OCI-LY1 (cell line): ENCODE measurements around the gene A1CF.
"Not testable (repeated sequence)": the region's sequence is repeated elsewhere in the genome, so short reads cannot be mapped to it uniquely, and the experiment has no call there.

Experiments
- H2AFZ ChIP-seq: fragments of 200-600 bp; sonication (generic), shearing (Covaris generic); 2 replicates; pipeline ENCODE4 v1.6.0; 2014; ENCODE audit warnings: antibody characterized with exemption, mild to moderate bottlenecking, low read length
- H3F3A ChIP-seq: fragments of 200-600 bp; sonication (generic), shearing (Covaris generic); 2 replicates; pipeline ENCODE4 v1.6.0; 2014; ENCODE audit warnings: mild to moderate bottlenecking, antibody characterized with exemption, low read length, moderate library complexity; ENCODE audit not compliant: insufficient read depth
- H3K27ac ChIP-seq: fragments of 200-600 bp; sonication (generic); 2 replicates; pipeline ENCODE4 v1.5.1; 2014; ENCODE audit warnings: low read length, mixed run types, mild to moderate bottlenecking, low read depth; ENCODE audit not compliant: poor library complexity, severe bottlenecking
- H3K27me3 ChIP-seq: fragments of 200-600 bp; sonication (generic); 2 replicates; pipeline ENCODE4 v1.6.0; 2014; ENCODE audit warnings: antibody characterized with exemption, mild to moderate bottlenecking, low read length, moderate library complexity; ENCODE audit not compliant: insufficient read depth
- H3K36me3 ChIP-seq: fragments of 200-600 bp; sonication (generic); 2 replicates; pipeline ENCODE4 v1.6.1; 2014; ENCODE audit warnings: mild to moderate bottlenecking, antibody characterized with exemption, low read length, moderate library complexity, mixed read lengths; ENCODE audit not compliant: insufficient read depth
- H3K4me1 ChIP-seq: fragments of 200-600 bp; sonication (generic); 2 replicates; pipeline ENCODE4 v1.5.1; 2014; ENCODE audit warnings: mild to moderate bottlenecking, low read length, moderate library complexity; ENCODE audit not compliant: insufficient read depth, severe bottlenecking
- H3K4me2 ChIP-seq: fragments of 200-600 bp; sonication (generic), shearing (Covaris generic); 2 replicates; pipeline ENCODE4 v1.6.1; 2014; ENCODE audit warnings: low read length
- H3K4me3 ChIP-seq: fragments of 200-600 bp; sonication (generic); 2 replicates; pipeline ENCODE4 v1.5.1; 2014; ENCODE audit warnings: low read length, low read depth, mild to moderate bottlenecking, mixed read lengths; ENCODE audit not compliant: poor library complexity, severe bottlenecking
- H3K79me2 ChIP-seq: fragments of 200-600 bp; shearing (Covaris generic); 2 replicates; pipeline ENCODE4 v1.6.1; 2016; ENCODE audit warnings: mixed run types, low read length, mixed read lengths; ENCODE audit not compliant: insufficient read depth
- H3K9ac ChIP-seq: fragments of 200-600 bp; sonication (generic), shearing (Covaris generic); 2 replicates; pipeline ENCODE4 v1.6.1; 2014; ENCODE audit warnings: mild to moderate bottlenecking, low read length, mixed read lengths
- H3K9me2 ChIP-seq: fragments of 200-600 bp; sonication (generic), shearing (Covaris generic); 2 replicates; pipeline ENCODE4 v1.6.1; 2014; ENCODE audit warnings: low read depth, mild to moderate bottlenecking, low read length, mixed read lengths
- H3K9me3 ChIP-seq: fragments of 200-600 bp; shearing (Covaris generic); 2 replicates; pipeline ENCODE4 v1.6.1; 2014; ENCODE audit warnings: low read length, mixed read lengths
- H4K20me1 ChIP-seq: fragments of 200-600 bp; sonication (generic), shearing (Covaris generic); 2 replicates; pipeline ENCODE4 v1.6.0; 2016; ENCODE audit warnings: mild to moderate bottlenecking, low read length; ENCODE audit not compliant: insufficient read depth
- EZH2 ChIP-seq: fragments of 200-600 bp; sonication (generic), shearing (Covaris generic); IDR thresholded peaks from 2 replicates; pipeline ENCODE4 v1.8.0; 2017; ENCODE audit warnings: borderline replicate concordance, mixed run types, mild to moderate bottlenecking, antibody characterized with exemption, low read length, moderate library complexity, mixed read lengths
- TF ChIP-seq, protein P1 (sequence below): fragments of 200-600 bp; sonication (generic), shearing (Covaris generic); IDR thresholded peaks from 2 replicates; pipeline ENCODE4 v1.5.1; 2017; ENCODE audit warnings: mild to moderate bottlenecking, antibody characterized with exemption, low read length, moderate library complexity, mixed read lengths

Gene A1CF

DNA sequence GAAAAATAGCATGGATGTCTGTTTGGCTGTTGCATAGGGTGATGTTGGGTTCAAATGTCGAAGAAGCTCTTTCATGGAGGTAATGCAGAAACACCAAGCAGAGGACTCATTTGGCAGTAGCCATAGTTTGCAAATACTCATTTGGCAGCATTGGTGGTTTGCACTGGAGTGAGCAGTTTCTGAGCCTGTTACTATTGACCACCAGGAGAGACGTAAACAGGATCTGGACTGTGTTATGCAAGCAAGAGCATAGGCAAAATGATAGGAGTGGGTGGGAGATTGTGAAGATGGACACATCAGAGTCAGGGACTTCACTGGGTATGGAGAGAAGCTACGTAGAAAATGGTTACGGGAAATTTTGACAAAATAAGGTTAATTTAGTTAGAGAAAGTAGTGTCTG, 22.9 kb upstream of the A1CF start:
- Histone ChIP-seq H2AFZ (no peak overlapping the region), H3F3A (no peaks in the 10 kb centered on the region)
- TF ChIP-seq, protein P1, sequence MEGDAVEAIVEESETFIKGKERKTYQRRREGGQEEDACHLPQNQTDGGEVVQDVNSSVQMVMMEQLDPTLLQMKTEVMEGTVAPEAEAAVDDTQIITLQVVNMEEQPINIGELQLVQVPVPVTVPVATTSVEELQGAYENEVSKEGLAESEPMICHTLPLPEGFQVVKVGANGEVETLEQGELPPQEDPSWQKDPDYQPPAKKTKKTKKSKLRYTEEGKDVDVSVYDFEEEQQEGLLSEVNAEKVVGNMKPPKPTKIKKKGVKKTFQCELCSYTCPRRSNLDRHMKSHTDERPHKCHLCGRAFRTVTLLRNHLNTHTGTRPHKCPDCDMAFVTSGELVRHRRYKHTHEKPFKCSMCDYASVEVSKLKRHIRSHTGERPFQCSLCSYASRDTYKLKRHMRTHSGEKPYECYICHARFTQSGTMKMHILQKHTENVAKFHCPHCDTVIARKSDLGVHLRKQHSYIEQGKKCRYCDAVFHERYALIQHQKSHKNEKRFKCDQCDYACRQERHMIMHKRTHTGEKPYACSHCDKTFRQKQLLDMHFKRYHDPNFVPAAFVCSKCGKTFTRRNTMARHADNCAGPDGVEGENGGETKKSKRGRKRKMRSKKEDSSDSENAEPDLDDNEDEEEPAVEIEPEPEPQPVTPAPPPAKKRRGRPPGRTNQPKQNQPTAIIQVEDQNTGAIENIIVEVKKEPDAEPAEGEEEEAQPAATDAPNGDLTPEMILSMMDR: no peak
- TF ChIP-seq EZH2: no peak

DNA sequence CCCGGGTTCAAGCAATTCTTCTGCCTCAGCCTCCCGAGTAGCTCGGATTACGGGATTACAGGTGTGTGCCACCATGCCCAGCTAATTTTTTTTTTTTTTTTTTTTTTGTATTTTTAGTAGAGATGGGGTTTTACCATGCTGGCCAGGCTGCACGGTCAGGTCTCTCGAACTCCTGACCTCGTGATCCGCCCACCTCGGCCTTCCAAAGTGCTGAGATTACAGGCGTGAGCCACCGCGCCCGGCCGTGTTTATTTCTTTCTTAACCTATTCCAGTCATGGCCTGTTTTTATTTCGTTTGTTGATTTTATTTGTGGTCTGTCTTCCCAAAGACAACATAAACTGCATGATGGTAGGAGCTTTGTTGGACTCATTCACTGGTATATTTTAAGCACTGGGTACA, 20.4 kb upstream of the A1CF start:
- not testable (repeated sequence) for H3K36me3 ChIP-seq, H3K4me2 ChIP-seq, H3K4me3 ChIP-seq, H3K9me3 ChIP-seq, H3K9me2 ChIP-seq, H3F3A ChIP-seq, H3K79me2 ChIP-seq, H3K27me3 ChIP-seq, H2AFZ ChIP-seq, H3K4me1 ChIP-seq, H4K20me1 ChIP-seq, H3K9ac ChIP-seq, H3K27ac ChIP-seq

More for the DNA sequence above, 22.9 kb upstream of the A1CF start:
- H3K4me3 ChIP-seq: no peak overlapping the region
- no peaks in the 10 kb centered on the region for H3K79me2 ChIP-seq
- no peak overlapping the region for H3K4me2 ChIP-seq
- H3K9me3 ChIP-seq: no peaks in the 10 kb centered on the region
- no peak overlapping the region for H3K9ac ChIP-seq
- no peaks in the 10 kb centered on the region for H3K36me3 ChIP-seq
- no peak overlapping the region for H3K27ac ChIP-seq
- no peaks in the 10 kb centered on the region for H4K20me1 ChIP-seq
- H3K27me3 ChIP-seq: no peaks in the 10 kb centered on the region
- H3K4me1 ChIP-seq: no peaks in the 10 kb centered on the region
- no peaks in the 10 kb centered on the region for H3K9me2 ChIP-seq

DNA sequence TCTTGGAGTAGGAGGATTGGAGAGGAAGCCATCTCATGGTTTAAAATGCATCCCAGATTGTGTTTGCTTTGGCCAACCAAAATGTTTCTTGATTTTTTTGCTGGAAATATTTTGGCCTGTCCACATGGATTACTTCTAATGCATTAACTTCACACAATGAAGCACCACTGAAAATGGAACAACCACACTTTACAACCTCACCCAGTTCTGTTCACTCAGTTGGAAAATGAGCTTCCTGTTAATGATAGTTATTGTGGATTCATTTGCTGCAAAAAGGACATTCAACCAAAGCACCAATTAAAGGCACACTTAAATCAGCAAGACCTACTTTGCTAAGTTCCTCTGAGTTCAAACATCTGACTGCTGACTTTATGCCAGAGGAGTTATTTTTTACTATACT, 11.3 kb upstream of the A1CF start:
- no peaks in the 10 kb centered on the region for H3K36me3 ChIP-seq
- H4K20me1 ChIP-seq: no peaks in the 10 kb centered on the region
- no peaks in the 10 kb centered on the region for H3K79me2 ChIP-seq
- H3K9me3 ChIP-seq: no peaks in the 10 kb centered on the region
- H3K4me2 ChIP-seq: no peak overlapping the region
- H3K4me3 ChIP-seq: no peak overlapping the region
- H3F3A ChIP-seq: no peaks in the 10 kb centered on the region
- H3K4me1 ChIP-seq: no peaks in the 10 kb centered on the region
- no peak overlapping the region for H3K9ac ChIP-seq
- H3K9me2 ChIP-seq: no peaks in the 10 kb centered on the region
- H3K27me3 ChIP-seq: no peaks in the 10 kb centered on the region
- H2AFZ ChIP-seq: no peak overlapping the region
- H3K27ac ChIP-seq: no peak overlapping the region
- no peak for TF ChIP-seq EZH2
- TF ChIP-seq, protein P1: no peak

DNA sequence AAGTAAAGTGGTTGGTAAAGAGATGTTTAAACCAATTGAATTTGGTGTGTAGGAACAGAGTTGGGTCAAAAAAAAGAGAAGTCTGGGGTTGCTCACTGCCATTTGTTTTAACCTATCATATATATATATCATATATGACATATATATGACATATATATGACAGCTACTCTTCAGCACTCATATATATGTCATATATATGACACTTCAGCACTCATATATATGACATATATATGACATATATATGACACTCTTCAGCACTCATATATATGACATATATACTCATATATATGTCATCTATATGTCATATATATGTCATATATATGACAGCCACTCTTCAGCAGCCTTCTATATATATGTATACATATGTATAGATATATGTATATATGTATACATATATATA, 8.9 kb upstream of the A1CF start:
- H3K27ac ChIP-seq: no peak overlapping the region
- no peaks in the 10 kb centered on the region for H3K9me3 ChIP-seq
- no peaks in the 10 kb centered on the region for H3F3A ChIP-seq
- H3K79me2 ChIP-seq: no peaks in the 10 kb centered on the region
- H3K4me1 ChIP-seq: no peaks in the 10 kb centered on the region
- H3K4me3 ChIP-seq: no peak overlapping the region
- H3K9me2 ChIP-seq: no peaks in the 10 kb centered on the region
- no peak overlapping the region for H3K4me2 ChIP-seq
- H3K9ac ChIP-seq: no peak overlapping the region
- H3K36me3 ChIP-seq: no peaks in the 10 kb centered on the region
- no peaks in the 10 kb centered on the region for H3K27me3 ChIP-seq
- H2AFZ ChIP-seq: no peak overlapping the region
- H4K20me1 ChIP-seq: no peaks in the 10 kb centered on the region
- no peak for TF ChIP-seq EZH2
- TF ChIP-seq, protein P1: no peak
